CD14-positive monocyte (primary cell): ENCODE results near the gene RABEP2. TPM values are rescaled to one million over a fixed set of nuclear protein-coding genes. Genes with fewer than 3 reads are reported as not detected.

Experiments
- DNase-seq, 3 donors: peaks; one replicate each; pipeline ENCODE4 v3.0.0-alpha.2; 2011 to 2022
- H2AFZ ChIP-seq: 2 replicates; pipeline ENCODE4 v1.6.0; 2012; ENCODE audit warnings: mild to moderate bottlenecking, low read depth, low read length, inconsistent platforms; ENCODE audit not compliant: insufficient read depth, poor library complexity, severe bottlenecking
- H3K27ac ChIP-seq, 2 donors: 1 replicate in 1 of 2; 2 replicates in 1 of 2; pipeline ENCODE4 v1.5.1; 2012 to 2013; ENCODE audit warnings: low read length in 2 of 2, control low read depth in 1 of 2, inconsistent platforms in 1 of 2, low read depth in 1 of 2, mild to moderate bottlenecking in 1 of 2
- H3K27me3 ChIP-seq, 2 donors: one replicate each; pipeline versions ENCODE4 v1.6.0 to v1.6.1; 2011 to 2013; ENCODE audit warnings: low read length in 2 of 2; ENCODE audit not compliant: control insufficient read depth in 2 of 2, insufficient read depth in 2 of 2
- H3K36me3 ChIP-seq, 2 donors: replicated peaks in 1 of 2; 1 replicate in 1 of 2; 2 replicates in 1 of 2; pipeline versions ENCODE4 v1.5.1 to v1.6.1; 2012 to 2013; ENCODE audit warnings: low read length in 2 of 2, control low read depth in 1 of 2, inconsistent platforms in 1 of 2, mild to moderate bottlenecking in 1 of 2; ENCODE audit not compliant: insufficient read depth in 2 of 2, control insufficient read depth in 1 of 2
- H3K4me1 ChIP-seq, 2 donors: 1 replicate in 1 of 2; 2 replicates in 1 of 2; pipeline versions ENCODE4 v1.5.1 to v1.6.1; 2012 to 2013; ENCODE audit warnings: low read length in 2 of 2, control low read depth in 1 of 2, inconsistent platforms in 1 of 2, mild to moderate bottlenecking in 1 of 2, moderate library complexity in 1 of 2; ENCODE audit not compliant: insufficient read depth in 2 of 2, control insufficient read depth in 1 of 2
- H3K4me2 ChIP-seq: replicated peaks from 2 replicates; pipeline ENCODE3; 2012; ENCODE audit warnings: low read length, moderate library complexity, mild to moderate bottlenecking; ENCODE audit not compliant: poor library complexity, severe bottlenecking; ENCODE audit errors: extremely low read depth
- H3K4me3 ChIP-seq, 3 experiments: fragments of 200-600 bp in 1 of 3; sonication (generic) in 1 of 3; replicated peaks in 1 of 3; 1 replicate in 2 of 3; 2 replicates in 1 of 3; pipeline ENCODE4 v1.5.1; 2011 to 2013; ENCODE audit warnings: low read length in 3 of 3, mild to moderate bottlenecking in 3 of 3, control low read depth in 2 of 3, low read depth in 2 of 3, inconsistent platforms in 1 of 3, moderate library complexity in 1 of 3
- H3K79me2 ChIP-seq: 2 replicates; pipeline ENCODE4 v1.6.0; 2012; ENCODE audit warnings: mild to moderate bottlenecking, control low read depth, inconsistent platforms, low read length, moderate library complexity; ENCODE audit not compliant: insufficient read depth
- H3K9ac ChIP-seq: 2 replicates; pipeline ENCODE4 v1.6.0; 2017; ENCODE audit warnings: low read length, mild to moderate bottlenecking; ENCODE audit not compliant: insufficient read depth, poor library complexity, severe bottlenecking
- H3K9me3 ChIP-seq, 2 donors: replicated peaks in 1 of 2; 1 replicate in 1 of 2; 2 replicates in 1 of 2; pipeline versions ENCODE4 v1.5.1 to v1.6.1; 2012 to 2013; ENCODE audit warnings: low read length in 2 of 2, control low read depth in 1 of 2; ENCODE audit not compliant: control insufficient read depth in 1 of 2, insufficient read depth in 1 of 2
- H4K20me1 ChIP-seq: 2 replicates; pipeline ENCODE4 v1.6.0; 2012; ENCODE audit warnings: mild to moderate bottlenecking, low read length, control low read depth, moderate library complexity; ENCODE audit not compliant: insufficient read depth
- H3K27ac Mint-ChIP-seq, 7 donors: one replicate each; pipeline ENCODE4 v1.8.0; 2020; ENCODE audit warnings: mild to moderate bottlenecking in 7 of 7, mixed read lengths in 7 of 7, moderate library complexity in 6 of 7, inconsistent platforms in 2 of 7
- H3K27me3 Mint-ChIP-seq, 3 donors: one replicate each; pipeline ENCODE4 v1.8.0; 2021 to 2022; ENCODE audit warnings: low read depth in 3 of 3, mild to moderate bottlenecking in 3 of 3, mixed read lengths in 3 of 3, moderate library complexity in 3 of 3, inconsistent platforms in 1 of 3
- H3K36me3 Mint-ChIP-seq, 2 donors: one replicate each; pipeline ENCODE4 v1.8.0; 2020; ENCODE audit warnings: mixed read lengths in 2 of 2, inconsistent platforms in 1 of 2, mild to moderate bottlenecking in 1 of 2
- H3K4me1 Mint-ChIP-seq: one replicate; pipeline ENCODE4 v1.8.0; 2020; ENCODE audit warnings: mild to moderate bottlenecking, mixed read lengths
- H3K4me3 Mint-ChIP-seq, 2 donors: one replicate each; pipeline ENCODE4 v1.8.0; 2020; ENCODE audit warnings: mild to moderate bottlenecking in 2 of 2, mixed read lengths in 2 of 2, moderate library complexity in 1 of 2
- H3K9me3 Mint-ChIP-seq, 7 donors: one replicate each; pipeline ENCODE4 v1.8.0; 2020 to 2022; ENCODE audit warnings: mixed read lengths in 7 of 7, mild to moderate bottlenecking in 6 of 7, moderate library complexity in 6 of 7, inconsistent platforms in 2 of 7
- CTCF ChIP-seq: fragments of 200-600 bp; IDR thresholded peaks from one replicate; pipeline ENCODE4 v1.8.0; 2022; ENCODE audit warnings: antibody characterized with exemption, mild to moderate bottlenecking
- WGBS: methylation state at CpG from one replicate; pipeline ENCODE4 v1.1.5; 2013; ENCODE audit warnings: missing lambda C conversion rate; ENCODE audit not compliant: insufficient coverage; 5-methylcytosine and 5-hydroxymethylcytosine counted together
- intact Hi-C, 2 donors: fragments of 100-400 bp; cut with micrococcal nuclease; formaldehyde crosslinking; loops; one replicate each; pipeline versions ENCODE4 v1.15.0 to v1.15.1; 2023
- polyA plus RNA-seq, 3 donors: library from polyadenylated mRNA; depleted of rRNA in 1 of 3; unstranded in 2 of 3; stranded (reverse) in 1 of 3; fragments of 300-500 nt in 2 of 3; fragments of >200 nt in 1 of 3; fragmentation: Illumina TruSeq in 2 of 3; gene quantifications; 1 replicate in 2 of 3; 2 replicates in 1 of 3; pipeline ENCODE4 v1.2.3, GENCODE V29; 2012 to 2021

The RABEP2 gene
- polyA plus RNA-seq, 3 donors, result 1.9 to 21.6 (median 2.5) TPM

- H3K27me3 ChIP-seq, result no peaks in the 10 kb centered on the region
- TF ChIP-seq CTCF, result no peak
- peaks cover 12 to 14% of the 10 kb centered on the region in 2 donors for H3K4me1 ChIP-seq
- H3K36me3 Mint-ChIP-seq, result no peaks in the 10 kb centered on the region
- WGBS, result 0% methylated on average over 1 of the region's 3 CpGs
- peaks cover 18% of the 10 kb centered on the region for H3K4me1 Mint-ChIP-seq
- intact Hi-C loops, result no loop called here
- H3K27ac ChIP-seq, result no peak overlapping the region
- H3K4me3 ChIP-seq, result no peak overlapping the region
- H4K20me1 ChIP-seq, result no peaks in the 10 kb centered on the region
- peak in 2 of 3 donors; percentile 10 to 63 for DNase-seq
- H3K36me3 ChIP-seq, result no peaks in the 10 kb centered on the region
- H3K79me2 ChIP-seq, result no peaks in the 10 kb centered on the region
- no peaks in the 10 kb centered on the region for H3K9me3 Mint-ChIP-seq
- H3K27me3 Mint-ChIP-seq, result peaks cover 0 to 4% (median 1%) of the 10 kb centered on the region in 3 donors
- H3K4me2 ChIP-seq, result no peak overlapping the region
- H3K4me3 Mint-ChIP-seq, result peak overlapping the region in 1 of 2 donors; percentile 27
- peak overlapping the region in 6 of 7 donors; percentile 31 to 79 (median 49) for H3K27ac Mint-ChIP-seq
- H3K9me3 ChIP-seq, result no peaks in the 10 kb centered on the region
- H3K9ac ChIP-seq, result peak overlapping the region; percentile 29
- H2AFZ ChIP-seq, result peak overlapping the region; percentile 65
Observed at GRCh38 chr16:28930652-28931051, 5.6 kb upstream of the RABEP2 start.

DNA sequence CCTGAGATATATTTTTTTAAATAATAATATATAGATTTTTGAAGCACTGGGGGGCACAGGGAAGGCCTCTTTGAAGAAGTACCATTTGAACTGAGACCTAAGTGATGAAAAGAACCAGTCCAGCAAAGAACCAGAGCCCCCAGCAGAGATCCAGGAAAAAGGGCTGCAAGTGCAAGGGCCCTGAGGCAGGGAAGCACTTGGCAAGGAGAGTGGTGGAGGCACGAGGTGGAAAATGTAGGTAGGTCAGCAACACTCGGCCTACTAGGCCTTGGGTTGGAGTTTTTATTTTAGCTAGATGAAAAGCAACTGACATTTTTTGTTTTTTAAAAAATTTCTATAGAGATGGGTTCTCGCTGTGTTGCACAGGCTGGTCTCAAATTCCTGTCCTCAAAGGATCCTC lies 5.2 kb upstream of the RABEP2 start:
- Mint-ChIP-seq H3K9me3 (no peaks in the 10 kb centered on the region), H3K27ac (peak overlapping the region in 3 of 7 donors; percentile 11 to 79 (median 59)), H3K27me3 (peaks cover 0 to 4% (median 1%) of the 10 kb centered on the region in 3 donors), H3K4me1 (peaks cover 14% of the 10 kb centered on the region), H3K4me3 (no peak overlapping the region), H3K36me3 (no peaks in the 10 kb centered on the region)
- Histone ChIP-seq H3K36me3 (no peaks in the 10 kb centered on the region), H4K20me1 (no peaks in the 10 kb centered on the region), H3K9me3 (no peaks in the 10 kb centered on the region), H2AFZ (peak overlapping the region; percentile 65), H3K4me1 (peaks cover 12 to 14% of the 10 kb centered on the region in 2 donors), H3K9ac (peak overlapping the region; percentile 29), H3K4me2 (no peak overlapping the region), H3K27me3 (no peaks in the 10 kb centered on the region), H3K79me2 (no peaks in the 10 kb centered on the region), H3K27ac (no peak overlapping the region), H3K4me3 (no peak overlapping the region)
- no peak for DNase-seq
- TF ChIP-seq CTCF, result no peak
- 100% methylated on average over 1 of the region's 3 CpGs for WGBS
- intact Hi-C loops, result no loop called here
